PFSK-1 (cell line): ENCODE data around the gene SALL2.

Experiments
- FOXP2 ChIP-seq: optimal IDR thresholded peaks from 2 replicates; pipeline ENCODE3; 2011; ENCODE audit warnings: borderline replicate concordance, control low read depth, inconsistent platforms; ENCODE audit not compliant: insufficient read depth; ENCODE audit errors: extremely low read length, extremely low read depth
- POLR2AphosphoS5 ChIP-seq: IDR thresholded peaks from 2 replicates; pipeline ENCODE4 v1.6.1; 2012; ENCODE audit warnings: low read depth, mild to moderate bottlenecking, control low read depth, low read length, moderate library complexity
- REST ChIP-seq, 2 experiments: IDR thresholded peaks; 2 replicates each; pipeline versions ENCODE4 v1.6.1 to v1.8.0; 2011 to 2012; ENCODE audit warnings: low read depth in 2 of 2, low read length in 2 of 2, control low read depth in 1 of 2, inconsistent platforms in 1 of 2, mild to moderate bottlenecking in 1 of 2, moderate library complexity in 1 of 2; ENCODE audit not compliant: insufficient read depth in 1 of 2
- SIN3A ChIP-seq: IDR thresholded peaks from 2 replicates; pipeline ENCODE4 v1.6.1; 2012; ENCODE audit warnings: mild to moderate bottlenecking, low read length, moderate library complexity, borderline replicate concordance; ENCODE audit not compliant: insufficient read depth
- TAF1 ChIP-seq: IDR thresholded peaks from 2 replicates; pipeline ENCODE4 v1.6.1; 2012; ENCODE audit warnings: low read length, control low read depth, borderline replicate concordance; ENCODE audit not compliant: insufficient read depth

Gene SALL2

GRCh38 chr14:21501568-21501967 is 24.6 kb downstream of the SALL2 start:
- TF ChIP-seq SIN3A = no peak
- no peak for TF ChIP-seq POLR2AphosphoS5
- TF ChIP-seq FOXP2 = no peak
- TF ChIP-seq REST (IDR thresholded peaks at IDR 0.05; ENCODE audit: insufficient read depth in 1 of 2, low read depth in 2 of 2, low read length in 2 of 2) = no peak
- no peak for TF ChIP-seq TAF1

DNA sequence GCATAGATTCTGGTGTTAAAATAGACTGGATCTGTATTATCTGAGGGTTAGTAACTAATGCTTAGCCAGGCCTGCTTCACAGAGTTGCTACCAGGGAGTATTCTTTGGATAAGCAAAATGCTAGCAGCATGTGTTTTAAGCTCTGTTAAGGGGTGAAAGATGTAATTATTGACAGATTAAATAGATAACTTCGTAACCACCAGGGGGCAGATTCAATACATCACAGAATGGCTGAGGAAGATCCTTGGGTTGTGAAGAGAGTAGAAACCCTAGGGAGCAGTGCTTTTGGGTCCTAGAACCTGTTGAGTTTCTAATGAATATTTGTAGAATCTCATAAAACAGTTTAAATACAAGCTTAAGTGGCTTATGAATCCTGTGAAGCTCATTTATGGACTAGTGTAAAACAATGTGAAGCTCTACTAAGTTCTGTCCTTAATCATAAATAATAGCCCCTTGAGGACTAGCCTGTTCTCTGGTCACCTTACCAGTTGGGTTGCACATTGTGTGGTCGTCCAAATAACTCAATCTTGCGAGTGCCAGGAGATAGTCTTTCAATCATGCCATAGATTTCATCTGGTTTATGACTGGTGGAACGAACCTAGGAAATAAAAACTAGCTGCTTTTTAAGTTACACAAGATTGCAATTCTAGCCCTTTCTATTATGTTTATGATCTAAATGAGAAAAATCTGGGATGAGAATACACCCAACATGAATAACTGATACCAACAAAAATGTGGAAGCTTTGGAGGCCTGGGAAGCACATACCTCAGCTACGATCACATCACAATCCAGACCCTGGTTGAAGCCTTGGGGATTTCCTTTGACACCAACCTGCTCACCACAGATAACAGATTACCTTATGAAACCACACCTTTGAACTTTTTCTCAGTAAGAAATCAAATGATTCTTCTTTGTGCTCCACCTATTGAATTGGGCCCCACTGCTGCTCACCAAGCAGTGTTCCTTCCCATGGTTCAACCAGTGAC is 27.3 kb downstream of the SALL2 start:
- TF ChIP-seq FOXP2 (no peak), TAF1 (no peak), REST (IDR thresholded peaks at IDR 0.05; ENCODE audit: insufficient read depth in 1 of 2, low read depth in 2 of 2, low read length in 2 of 2) (no peak), SIN3A (no peak), POLR2AphosphoS5 (no peak)

- TF ChIP-seq SIN3A (no peak), REST (IDR thresholded peaks at IDR 0.05; ENCODE audit: insufficient read depth in 1 of 2, low read depth in 2 of 2, low read length in 2 of 2) (no peak), TAF1 (no peak), POLR2AphosphoS5 (no peak)
Observed at GRCh38 chr14:21496453-21496852, 29.7 kb downstream of the SALL2 start.

- no peak for TF ChIP-seq FOXP2
- no peak for TF ChIP-seq REST (IDR thresholded peaks at IDR 0.05; ENCODE audit: insufficient read depth in 1 of 2, low read depth in 2 of 2, low read length in 2 of 2)
- no peak for TF ChIP-seq POLR2AphosphoS5
- no peak for TF ChIP-seq SIN3A
- TF ChIP-seq TAF1 = no peak
Observed at GRCh38 chr14:21494902-21495762, 31.0 kb downstream of the SALL2 start.
